Measurements from ENCODE around the gene RNF213.

DNA sequence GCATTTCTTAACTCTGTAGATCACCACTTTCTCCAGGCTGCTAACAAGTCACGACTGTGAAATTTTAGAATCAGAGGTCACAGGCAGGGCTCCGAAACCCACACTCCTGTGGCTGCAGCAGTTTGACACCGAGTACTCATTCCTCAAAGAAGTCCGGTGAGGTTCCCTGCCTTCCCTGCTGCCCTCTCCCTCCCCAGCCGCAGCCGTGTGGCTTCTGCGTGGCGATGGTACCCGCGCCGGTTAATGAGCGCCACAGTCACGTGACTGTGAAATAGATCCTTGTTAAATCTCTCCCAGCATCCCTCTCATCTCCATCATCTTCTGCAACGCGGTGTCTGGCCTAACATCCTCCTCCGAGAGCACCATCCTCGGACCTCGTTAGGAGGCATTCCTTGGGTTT lies 89.1 kb downstream of the RNF213 start:
- TF ChIP-seq, protein P1, sequence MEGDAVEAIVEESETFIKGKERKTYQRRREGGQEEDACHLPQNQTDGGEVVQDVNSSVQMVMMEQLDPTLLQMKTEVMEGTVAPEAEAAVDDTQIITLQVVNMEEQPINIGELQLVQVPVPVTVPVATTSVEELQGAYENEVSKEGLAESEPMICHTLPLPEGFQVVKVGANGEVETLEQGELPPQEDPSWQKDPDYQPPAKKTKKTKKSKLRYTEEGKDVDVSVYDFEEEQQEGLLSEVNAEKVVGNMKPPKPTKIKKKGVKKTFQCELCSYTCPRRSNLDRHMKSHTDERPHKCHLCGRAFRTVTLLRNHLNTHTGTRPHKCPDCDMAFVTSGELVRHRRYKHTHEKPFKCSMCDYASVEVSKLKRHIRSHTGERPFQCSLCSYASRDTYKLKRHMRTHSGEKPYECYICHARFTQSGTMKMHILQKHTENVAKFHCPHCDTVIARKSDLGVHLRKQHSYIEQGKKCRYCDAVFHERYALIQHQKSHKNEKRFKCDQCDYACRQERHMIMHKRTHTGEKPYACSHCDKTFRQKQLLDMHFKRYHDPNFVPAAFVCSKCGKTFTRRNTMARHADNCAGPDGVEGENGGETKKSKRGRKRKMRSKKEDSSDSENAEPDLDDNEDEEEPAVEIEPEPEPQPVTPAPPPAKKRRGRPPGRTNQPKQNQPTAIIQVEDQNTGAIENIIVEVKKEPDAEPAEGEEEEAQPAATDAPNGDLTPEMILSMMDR (IDR thresholded peaks at IDR 0.05), result no peak
- TF ChIP-seq POLR2A (IDR thresholded peaks at IDR 0.05), result no peak
